Astrocyte of the cerebellum (primary cell): ENCODE measurements around the gene COX7B2.

ENCODE experiments used
- DNase-seq: peaks from one replicate; pipeline ENCODE4 v3.0.0-alpha.2; 2011; ENCODE audit warnings: low read depth
- H3K4me3 ChIP-seq: 2 replicates; pipeline ENCODE4 v1.5.1; 2011; ENCODE audit warnings: mild to moderate bottlenecking, low read depth, low read length, moderate library complexity
- in situ Hi-C: cut with HindIII; loops from 2 replicates; pipeline ENCODE4 v1.10.0; 2017; ENCODE audit warnings: low sequenced_read_pairs
- TF ChIP-seq, protein P1 (sequence below): IDR thresholded peaks from 2 replicates; pipeline ENCODE4 v1.5.1; 2012; ENCODE audit warnings: low read length, low read depth, moderate library complexity, mild to moderate bottlenecking; ENCODE audit errors: missing control alignments

COX7B2 gene

DNA sequence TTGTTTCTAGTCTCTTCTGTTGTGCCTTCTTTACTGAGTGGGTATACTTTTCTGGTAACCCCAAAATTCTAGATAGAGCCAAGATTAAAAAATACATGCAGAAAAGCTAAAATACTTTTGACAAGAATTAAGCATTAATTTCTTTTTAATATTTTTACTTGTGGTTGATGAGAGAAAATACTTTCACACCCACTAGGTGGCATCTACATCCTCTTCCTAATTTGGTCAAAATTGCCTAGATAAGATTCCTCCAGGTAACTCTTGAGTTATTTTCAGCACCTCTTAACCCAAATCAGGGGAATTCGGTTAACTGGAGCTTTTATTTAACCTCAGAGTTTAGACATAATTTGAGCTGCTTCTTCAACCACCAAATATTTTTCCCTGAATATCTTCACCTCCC is 28.4 kb upstream of the COX7B2 start:
- in situ Hi-C loops = no loop called here
- no peak for DNase-seq

DNA sequence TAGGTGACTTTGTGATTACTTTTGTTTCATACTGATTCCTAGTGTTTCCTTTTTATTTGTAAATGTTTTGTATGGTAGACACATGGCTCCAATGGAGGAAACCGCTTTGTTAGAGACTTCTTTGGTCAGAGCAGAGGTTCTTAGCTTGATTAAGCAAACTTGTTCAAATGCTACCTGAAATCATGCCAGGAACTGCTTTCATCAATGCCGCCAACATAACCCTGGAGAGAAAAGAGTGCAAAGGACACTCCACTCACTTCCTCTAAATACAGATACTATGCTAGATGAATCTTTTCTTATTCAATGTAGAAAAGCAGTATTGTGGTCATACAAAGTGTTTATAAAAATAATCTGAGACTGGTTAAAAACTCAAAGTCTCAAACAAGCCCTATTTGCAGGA is 25.7 kb upstream of the COX7B2 start:
- TF ChIP-seq, protein P1, sequence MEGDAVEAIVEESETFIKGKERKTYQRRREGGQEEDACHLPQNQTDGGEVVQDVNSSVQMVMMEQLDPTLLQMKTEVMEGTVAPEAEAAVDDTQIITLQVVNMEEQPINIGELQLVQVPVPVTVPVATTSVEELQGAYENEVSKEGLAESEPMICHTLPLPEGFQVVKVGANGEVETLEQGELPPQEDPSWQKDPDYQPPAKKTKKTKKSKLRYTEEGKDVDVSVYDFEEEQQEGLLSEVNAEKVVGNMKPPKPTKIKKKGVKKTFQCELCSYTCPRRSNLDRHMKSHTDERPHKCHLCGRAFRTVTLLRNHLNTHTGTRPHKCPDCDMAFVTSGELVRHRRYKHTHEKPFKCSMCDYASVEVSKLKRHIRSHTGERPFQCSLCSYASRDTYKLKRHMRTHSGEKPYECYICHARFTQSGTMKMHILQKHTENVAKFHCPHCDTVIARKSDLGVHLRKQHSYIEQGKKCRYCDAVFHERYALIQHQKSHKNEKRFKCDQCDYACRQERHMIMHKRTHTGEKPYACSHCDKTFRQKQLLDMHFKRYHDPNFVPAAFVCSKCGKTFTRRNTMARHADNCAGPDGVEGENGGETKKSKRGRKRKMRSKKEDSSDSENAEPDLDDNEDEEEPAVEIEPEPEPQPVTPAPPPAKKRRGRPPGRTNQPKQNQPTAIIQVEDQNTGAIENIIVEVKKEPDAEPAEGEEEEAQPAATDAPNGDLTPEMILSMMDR = no peak
- no peak overlapping the region for H3K4me3 ChIP-seq
- DNase-seq = no peak
- in situ Hi-C loops = no loop called here

More for the DNA sequence above, 28.4 kb upstream of the COX7B2 start:
- H3K4me3 ChIP-seq = no peak overlapping the region
- TF ChIP-seq, protein P1 = peak; percentile 37

DNA sequence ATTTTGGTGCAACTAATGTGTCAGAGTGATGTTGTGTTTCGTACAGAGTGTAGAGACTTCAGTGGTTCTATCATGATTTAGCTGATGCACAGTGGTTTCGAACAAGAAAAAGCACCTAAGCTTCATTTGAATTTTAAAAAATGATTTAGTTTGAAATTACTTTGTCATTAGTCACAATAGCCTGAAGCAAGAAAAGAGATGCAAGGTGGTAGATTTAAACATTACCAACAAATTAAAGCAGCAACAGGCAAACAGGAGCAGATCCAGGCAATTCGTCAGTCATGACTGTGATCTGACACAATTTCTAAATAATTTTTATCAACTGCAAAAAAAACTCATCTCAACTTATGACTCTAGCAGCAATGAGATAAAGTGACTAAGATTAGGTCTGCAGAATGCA is 24.6 kb upstream of the COX7B2 start:
- H3K4me3 ChIP-seq = no peak overlapping the region
- no peak for DNase-seq
- in situ Hi-C loops = no loop called here

DNA sequence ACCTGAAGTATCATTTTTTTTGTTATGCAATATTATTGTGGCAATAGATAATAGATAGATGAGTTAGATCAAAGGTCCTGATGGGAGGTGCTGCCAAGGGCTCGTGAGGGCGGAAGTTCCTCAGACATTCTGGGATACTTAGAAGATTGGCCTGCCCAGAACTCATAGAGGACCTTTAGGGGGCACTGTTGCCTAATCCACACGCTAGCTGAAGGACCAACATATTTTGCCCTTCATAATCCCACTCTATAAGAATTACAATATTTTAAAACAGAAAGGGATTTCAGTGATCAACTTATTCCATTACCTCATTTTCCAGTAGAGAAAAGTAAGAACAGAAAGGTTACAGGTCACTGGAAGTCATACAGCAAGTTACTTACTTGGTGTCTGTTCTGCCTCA is 22.9 kb upstream of the COX7B2 start:
- no peak overlapping the region for H3K4me3 ChIP-seq
- TF ChIP-seq, protein P1 = peak; percentile 79
- in situ Hi-C loops = no loop called here
- DNase-seq = peak; percentile 32

More for the DNA sequence above, 24.6 kb upstream of the COX7B2 start:
- TF ChIP-seq, protein P1 = no peak

DNA sequence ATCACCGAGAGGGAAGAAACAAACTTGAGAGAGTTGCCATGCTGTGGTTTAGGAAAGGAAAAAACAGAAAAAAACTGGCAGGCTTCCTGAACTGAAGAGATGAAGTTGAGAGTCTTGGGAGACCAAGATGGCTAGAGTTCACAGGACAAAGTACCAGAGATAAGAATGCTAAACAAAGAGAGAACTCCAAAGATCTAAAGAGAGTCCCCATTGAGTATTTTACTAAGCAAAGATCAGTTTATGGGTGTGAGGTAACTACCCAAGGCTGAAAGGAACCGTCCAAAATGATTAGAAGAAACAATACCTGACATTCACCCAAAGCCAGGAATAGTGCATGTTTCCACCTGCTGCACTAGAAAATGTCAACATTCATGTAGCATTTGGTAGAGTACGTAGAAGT is 21.8 kb upstream of the COX7B2 start:
- TF ChIP-seq, protein P1 = no peak
- in situ Hi-C loops = no loop called here
- DNase-seq = no peak
- H3K4me3 ChIP-seq = no peak overlapping the region

DNA sequence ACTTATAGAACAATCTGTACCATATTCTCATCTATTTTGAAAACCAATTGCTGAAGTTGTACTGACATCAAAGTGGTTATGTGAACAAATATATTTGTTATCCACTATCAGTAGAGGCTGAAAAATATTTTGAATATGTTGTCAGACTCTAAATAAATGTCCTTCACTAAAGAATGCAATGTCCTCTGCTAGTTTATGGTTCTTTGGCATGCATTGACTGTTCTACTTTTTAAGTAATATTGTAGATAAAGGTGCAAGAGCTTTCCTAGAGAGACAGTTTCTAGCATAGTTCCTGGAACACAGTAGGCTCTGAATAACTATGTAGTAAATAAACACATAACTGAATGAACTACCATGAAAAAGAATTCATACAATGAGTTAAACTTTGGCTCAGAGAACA is 18.2 kb upstream of the COX7B2 start:
- no peak overlapping the region for H3K4me3 ChIP-seq
- in situ Hi-C loops = no loop called here
- TF ChIP-seq, protein P1 = no peak
- DNase-seq = no peak
